Stimulated activated CD4-positive, alpha-beta T cell treated with anti-CD3 and anti-CD28 coated beads, Interleukin-2, amount 100 ng/mL, for 4 hours (primary cell): Measurements from ENCODE around the gene TNP2.

Experiments used
- DNase-seq: peaks from one replicate; pipeline ENCODE4 v3.0.0-alpha.2; 2020; ENCODE audit warnings: low read depth

The TNP2 gene

DNA sequence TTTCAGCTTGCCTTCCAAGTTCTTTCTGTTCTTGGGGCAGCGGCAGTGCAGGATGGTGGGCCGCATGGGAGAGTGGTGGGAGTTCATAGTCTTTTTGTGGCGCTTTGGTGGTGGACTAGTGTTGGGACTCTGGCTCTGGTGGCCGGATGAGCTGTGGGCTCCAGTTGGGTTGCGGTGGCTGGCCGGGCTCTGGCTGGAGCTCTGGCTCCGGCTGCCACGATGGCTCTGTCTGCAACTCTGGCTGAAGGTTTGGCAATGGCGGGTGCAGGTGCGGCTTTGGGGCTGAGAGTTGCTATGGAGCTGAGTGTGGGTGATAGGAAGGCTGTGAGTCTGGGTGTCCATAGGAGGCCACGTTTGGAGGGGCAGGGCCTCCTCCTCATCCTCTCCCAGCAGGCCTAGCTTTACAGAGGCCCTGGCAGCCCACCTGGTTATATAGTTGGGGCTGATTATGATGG is at the start of gene TNP2:
Gene TNP2 (minus strand): TSS at position 405 of the 455 bp plus-strand sequence. CDS start 63 bp downstream, at position 342.
- DNase-seq, result no peak

DNA sequence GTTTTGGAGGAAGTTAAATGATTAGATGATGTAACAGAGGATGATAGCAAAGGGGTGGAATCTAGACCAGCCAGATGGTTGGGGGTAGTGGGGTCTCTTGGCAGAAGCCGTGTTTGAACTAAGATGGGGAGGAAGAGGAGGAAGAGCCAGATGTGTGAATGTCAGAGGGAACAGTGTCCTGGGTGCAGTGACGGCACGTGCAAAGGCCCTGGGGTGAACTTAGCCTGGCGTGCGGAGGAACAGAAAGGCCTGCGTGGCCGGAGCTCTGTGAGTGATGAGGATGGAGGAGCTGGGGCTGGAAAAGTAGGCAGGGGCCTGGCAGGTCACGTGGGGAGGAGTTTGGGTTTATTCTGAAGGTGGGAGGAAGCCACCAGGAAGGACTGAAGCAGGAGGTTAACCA is 49.7 kb upstream of the TNP2 start:
- no peak for DNase-seq

DNA sequence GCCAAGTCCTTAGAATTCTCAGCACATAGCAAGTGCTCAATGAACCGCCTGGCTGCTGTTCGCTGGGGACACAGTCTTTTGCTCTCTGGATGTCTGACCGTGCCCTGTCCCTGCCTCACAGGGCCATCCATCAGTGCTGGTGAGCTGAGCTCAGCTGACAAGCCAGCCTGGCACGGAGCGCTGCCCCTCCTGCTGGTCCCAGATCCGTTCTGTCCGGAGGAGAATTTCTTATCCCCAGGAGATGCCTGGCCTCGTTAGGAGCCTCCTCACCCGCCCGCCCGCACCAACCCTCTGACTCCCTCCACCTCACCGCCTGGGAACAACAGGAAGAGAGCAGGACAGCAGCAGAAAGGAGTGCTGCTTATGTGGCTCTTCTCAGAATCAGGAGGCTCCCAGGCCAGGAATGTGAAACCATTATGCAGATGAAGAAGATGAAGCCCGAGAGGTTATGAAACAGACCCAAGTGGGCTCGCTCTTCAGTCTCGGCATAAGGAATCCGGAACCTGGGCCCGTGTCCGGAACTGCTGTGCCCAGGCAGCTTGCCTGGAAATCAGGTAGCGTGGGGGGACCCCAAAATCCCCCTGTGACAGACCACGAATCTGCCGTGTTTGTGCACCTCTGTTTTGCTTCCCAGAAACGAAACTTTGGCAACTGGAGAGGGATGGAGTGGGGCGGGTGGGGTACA is 47.3 kb upstream of the TNP2 start:
- DNase-seq, result no peak

DNA sequence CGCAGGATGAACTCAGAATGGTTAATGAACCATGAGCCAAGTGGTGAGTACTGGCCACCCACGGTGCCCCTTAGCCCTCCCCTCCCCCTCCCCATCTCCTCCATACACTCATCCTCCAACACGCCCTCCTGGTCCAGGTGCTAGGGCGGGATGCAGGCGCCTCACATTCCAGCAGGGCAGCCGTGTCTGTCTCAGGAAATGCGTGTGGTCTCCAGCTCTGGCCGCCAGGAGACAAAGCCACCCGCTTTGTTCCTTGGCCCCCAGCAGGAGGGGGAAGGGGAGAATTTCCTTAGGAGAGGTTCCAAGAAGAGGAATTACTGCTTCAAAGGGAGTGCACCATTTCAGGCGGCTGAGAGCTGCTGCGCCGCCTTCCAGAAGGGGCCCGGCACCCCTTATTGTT is 46.4 kb upstream of the TNP2 start:
- no peak for DNase-seq

DNA sequence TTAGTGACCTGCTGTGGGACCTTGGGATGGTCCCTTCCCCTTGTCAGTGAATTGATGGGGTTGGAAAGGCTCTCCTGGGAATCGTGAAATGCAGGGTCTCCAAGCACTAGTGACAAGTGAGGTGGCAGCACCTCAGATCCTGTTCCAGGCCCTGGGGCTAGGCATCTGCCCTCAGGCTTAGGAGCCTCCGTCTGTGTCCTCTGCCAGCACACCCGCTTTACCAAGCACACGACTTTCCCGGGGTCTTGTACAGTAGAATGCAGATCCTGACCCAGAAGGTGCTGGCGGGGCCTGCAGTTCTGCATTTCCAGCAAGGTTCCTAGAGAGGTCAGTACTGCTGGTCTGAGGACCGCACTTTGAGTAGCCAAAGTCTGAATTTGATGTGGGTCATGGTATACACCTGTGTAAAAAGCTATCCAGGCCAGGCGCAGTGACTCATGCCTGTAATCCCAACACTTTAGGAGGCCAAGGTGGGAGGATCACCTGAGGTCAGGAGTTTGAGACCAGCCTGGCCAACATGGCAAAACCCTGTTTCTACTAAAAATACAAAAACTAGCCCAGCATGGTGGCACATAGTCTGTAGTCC is 45.3 kb upstream of the TNP2 start:
- DNase-seq, result no peak

DNA sequence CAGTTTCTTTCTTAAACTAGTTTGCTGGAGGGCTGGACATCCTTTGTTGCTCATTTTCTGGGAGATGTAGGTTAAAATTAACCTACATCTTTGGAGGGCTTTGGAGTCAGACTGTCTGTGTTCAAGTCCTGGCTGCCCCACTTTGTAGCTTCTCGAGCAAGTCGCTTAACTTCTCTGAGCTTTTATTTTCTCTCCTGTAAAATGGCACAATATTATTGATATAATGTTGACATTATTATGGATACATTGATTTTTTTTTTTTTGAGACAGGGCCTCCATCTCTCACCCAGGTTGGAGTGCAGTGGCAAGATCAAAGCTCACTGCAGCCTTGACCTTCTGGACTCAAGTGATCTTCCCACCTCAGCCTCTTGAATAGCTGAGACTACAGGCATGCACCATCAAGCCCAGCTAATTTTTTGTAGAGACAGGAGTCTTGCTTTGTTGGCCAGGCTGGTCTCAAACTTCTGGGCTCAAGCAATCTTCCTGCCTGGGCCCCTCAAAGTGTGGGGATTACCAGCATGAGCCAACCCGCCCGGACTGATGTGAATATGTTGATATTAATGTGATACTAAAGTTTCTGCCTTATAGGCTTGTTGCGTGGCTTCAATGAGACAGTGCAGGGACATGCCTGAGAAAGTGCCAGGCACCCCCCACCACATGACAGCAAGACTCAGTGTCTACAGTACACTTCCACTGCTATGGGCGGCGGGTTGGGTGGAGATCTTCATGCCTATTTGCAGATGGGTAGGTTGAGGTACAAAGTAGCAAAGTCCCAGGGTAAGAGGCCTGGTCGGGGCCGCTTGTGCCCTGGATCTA is 44.6 kb upstream of the TNP2 start:
- DNase-seq, result no peak

DNA sequence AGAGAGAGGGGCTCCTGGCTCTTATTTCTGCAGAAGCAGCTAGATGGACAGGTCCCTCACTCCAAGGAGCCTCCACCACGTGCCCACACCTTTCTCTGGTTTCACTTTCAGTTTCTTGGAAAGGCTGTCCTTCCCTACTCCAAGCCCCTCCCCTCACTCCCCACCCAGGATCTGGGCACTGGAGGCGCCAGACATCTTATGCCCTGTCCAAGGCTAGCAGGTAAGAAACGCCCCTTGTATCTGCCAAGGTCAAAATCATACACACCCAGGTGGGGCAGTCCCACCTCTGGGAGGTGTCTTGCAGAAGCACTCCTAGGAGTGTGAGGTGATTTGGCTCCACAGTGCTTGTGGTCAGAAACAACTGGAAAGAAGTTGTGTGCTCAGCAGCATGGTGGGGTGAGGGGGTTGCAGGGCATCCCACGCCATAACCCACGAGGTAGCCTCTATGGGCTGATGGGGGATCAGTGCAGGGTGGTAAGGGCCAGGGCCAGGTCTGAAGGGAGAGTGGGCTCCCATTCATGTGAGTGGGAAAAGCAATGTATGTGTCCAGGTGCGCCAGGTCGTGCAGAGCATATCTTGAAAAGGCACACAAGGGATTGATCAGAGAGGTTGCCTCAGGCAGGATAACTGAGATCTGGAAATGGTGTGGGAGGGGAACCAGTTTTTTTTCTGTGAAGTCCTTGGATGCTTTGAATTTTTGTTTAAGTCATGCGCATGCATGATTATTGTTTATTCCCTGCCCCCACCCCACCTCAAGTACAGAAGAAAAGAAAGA is 43.8 kb upstream of the TNP2 start:
- peak; percentile 24 for DNase-seq

DNA sequence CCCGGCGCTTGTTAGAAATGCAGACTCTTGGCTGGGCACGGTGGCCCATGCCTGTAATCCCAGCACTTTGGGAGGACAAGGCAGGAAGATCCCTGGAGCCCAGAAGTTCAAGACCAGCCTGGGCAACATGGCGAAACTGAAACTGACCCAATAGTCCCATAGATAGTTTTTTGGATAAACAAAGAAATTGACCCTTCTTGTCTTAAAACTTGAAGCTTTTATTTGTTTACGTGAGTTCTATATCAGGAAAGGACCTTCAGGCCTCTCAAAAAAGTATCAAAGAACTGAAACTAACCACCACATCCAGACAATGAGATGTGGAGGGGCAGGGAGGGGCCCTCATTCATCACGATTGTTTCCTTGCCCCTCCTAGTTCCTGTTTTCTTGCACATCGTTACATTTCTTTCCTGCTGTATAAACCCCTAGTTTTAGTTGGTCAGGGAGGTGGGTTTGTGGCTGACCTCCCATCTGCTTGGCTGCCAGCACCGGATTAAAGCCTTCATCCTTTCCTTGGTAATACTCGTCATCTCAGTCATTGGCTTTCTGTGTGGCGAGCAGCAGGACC is 42.0 kb upstream of the TNP2 start:
- no peak for DNase-seq

DNA sequence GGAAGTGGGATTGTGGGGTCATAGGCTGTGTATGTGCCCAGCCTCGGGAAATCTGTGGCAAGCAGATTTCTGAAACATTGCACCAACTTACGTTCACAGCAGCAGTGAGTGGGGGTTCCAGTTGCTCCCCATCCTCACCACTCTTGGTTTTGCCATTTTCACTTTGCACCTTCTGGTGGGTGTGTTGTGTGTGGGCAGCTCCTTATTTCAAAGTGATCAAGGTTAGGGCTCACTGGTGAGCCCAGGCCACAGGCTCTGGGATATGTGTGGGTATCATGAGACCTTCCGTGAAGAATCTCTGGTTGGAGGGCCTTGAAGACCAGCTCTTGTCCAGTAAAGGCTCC is 41.5 kb upstream of the TNP2 start:
- no peak for DNase-seq

DNA sequence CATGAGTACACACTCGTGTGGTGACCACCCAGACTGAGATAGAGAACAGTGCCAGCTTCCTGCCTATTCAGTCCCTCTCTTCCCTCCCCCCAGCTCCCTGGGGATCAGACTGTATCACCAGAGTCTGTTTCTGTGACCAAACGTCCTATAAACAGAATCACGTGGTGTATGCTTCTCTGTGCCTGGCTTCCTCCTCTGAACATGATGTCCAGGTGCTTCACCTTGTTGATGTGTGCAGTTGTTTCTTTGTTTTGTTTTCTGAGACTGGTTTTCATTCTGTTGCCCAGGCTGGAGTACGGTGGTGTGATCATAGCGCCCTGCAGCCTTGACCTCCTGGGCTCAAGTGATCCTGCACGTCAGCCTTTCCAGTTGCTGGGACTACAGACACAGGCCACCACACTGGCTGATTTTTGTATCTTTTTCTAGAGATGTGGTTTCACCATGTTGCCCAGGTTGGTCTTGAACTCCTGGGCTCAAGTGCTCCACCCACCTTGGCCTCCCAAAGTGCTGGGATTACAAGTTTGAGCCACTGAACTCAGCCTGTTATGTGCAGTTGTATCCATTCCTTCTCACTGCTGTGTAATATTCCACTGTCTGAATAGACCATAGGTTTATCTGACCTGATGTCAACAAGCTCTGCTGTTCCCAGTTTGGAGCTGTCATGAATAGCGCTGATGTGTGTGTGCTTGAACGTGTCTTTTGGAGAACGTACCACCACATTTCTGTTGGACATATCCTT is 40.9 kb upstream of the TNP2 start:
- no peak for DNase-seq

DNA sequence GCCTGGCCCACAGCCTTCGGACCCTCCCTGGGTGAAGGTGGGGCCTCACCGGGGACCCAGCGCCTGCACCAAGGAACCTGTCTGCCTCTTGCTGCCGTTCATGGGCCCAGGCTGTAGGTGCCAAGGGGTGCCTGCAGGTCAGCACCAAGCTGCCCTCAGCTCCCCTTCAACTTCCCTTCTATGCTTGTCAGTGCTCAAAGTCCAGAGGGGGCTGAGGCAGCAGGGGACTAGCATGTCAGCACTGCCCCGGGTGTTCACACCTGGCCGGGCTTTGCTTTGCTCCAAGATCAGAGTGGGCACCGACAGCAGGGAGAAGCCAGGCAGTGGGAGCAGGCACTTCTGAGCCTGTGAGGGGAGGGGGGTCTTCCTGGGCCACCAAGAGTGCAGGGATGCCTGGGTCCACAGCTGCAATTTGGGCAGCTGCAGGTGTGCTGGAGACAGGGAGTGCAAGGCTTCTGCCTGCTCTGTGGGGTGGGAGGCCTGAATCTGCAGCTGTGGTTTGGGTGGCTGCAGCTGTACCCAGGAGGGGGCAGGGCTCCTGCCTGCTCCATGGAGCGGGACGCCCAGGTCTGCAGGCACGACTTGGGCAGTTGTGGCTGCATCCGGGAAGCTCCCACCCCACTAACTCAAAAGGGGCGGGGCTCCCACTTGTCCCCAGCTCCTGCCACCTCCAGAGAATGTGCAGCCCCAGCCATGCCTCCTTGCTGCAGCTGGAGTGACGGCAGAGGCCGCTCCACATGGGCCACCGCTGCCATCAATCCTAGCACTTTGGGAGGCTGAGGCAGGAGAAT is 39.6 kb upstream of the TNP2 start:
- no peak for DNase-seq

DNA sequence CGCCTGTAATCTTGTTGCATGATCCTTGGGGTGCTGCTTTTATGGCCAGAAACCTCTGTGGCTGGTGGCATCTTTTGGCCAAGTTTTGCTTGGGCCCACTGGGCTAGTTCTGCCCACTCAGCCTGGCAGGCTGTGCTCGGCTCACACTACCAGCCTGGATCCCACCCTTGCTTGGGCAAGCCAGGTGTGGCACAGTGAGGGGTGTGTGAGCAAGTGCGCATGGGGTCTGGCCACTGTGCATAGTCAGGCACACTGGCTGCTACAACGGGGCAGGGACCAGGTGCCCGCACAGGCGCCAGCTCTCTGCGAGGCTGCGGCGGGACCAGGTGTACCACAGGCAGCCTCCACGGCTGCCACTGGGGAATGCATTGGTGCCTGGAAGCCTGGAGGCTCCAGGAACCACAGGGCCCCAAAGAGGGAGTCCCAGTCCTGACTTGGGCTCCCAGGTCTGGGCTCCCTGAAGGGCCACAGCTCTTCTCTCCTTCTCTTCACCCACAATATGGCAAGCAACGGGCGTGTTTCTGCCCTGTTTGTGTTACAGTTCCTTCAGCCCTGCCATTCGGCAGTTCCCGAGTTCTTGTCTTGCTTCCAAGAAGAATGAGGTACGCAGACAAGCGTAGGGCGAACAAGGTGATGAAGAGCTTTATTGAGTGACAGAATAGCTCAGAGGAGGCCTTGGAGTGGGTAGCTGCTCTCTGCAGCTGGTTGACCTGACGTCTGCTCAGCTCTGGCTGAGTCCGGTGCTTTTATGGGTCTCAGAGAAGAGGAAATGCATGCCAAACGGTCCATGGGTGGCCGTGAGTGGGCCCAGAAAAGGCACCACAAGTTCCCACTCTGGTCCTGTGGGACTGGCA is 38.7 kb upstream of the TNP2 start:
- no peak for DNase-seq

DNA sequence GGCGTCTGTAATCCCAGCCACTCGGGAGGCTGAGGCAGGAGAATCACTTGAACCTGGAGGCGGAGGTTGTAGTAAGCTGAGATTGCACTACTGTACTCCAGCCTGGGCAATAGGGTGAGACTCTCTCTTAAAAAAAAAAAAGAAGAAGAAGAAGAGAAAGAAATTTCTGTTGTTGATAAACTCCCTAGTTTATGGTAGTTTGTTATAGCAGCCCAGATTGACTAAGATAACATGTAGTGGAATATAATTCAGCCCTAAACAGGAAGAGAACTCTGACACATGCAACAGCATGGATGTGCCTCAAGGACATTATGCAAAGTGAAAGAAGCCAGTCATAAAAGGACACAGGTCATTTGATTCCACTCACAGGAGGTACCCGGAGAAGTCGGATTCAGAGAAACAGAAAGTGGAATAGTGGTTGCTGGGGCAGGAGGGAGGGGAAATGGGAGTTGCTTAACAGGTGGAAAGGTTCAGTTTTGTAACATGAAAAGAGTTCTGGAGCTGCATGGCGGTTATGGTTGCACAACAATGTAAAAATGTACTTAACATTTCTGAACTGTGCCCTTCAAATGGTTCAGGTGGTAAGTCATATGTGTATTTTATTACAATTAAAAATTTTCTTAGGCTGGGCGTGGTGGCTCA is 38.0 kb upstream of the TNP2 start:
- no peak for DNase-seq

DNA sequence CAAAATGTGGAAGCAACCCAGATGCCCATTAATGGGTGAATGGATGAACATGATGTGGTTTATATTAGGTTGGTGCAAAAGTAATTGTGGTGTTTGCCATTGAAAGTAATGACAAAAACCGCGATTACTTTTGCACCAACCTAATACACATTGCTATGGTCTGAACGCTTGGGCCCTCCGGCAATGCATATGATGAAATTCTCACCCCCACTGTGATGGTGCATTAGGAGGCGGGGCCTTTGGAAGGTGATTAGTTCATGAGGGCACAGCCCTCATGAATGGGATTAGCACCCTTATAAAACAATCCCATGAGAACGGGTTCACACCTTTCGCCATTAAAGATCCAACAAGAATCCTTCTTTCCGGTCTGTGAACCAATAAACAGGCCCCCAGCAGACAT is 37.3 kb upstream of the TNP2 start:
- DNase-seq, result no peak

DNA sequence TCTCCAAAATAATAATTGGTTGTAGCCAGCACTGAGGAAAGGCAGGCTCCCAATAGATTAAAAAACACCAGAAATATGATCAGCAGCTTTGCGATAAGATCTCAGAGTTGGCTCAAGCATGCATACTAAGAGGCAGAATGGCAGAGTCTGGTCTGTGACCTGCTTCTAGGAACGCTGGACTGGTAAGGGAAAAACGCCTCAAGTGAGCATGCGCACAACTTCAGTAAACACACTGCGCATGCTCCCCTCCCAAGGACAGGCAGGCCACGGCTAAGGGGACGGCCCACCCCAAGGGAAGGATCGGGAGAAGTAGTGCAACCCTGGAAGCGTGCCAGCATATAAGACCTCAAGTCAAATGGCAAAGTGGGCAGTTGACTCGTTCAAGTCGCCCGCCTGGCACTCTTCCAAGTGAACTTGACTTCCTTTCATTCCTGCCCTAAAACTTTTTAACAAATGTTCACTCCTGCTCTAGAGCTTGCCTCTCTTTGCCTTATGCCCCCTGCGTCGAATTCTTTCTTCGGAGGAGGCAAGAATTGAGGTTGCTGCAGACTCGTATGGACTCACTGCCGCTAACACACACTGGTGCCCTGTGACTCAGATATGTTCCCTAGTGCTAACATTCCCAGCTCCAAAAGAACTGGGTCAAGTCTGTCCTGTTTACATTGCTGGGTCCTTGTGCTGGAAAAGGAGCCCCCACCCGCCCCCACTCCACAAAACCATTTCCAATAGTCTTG is 34.4 kb upstream of the TNP2 start:
- no peak for DNase-seq

DNA sequence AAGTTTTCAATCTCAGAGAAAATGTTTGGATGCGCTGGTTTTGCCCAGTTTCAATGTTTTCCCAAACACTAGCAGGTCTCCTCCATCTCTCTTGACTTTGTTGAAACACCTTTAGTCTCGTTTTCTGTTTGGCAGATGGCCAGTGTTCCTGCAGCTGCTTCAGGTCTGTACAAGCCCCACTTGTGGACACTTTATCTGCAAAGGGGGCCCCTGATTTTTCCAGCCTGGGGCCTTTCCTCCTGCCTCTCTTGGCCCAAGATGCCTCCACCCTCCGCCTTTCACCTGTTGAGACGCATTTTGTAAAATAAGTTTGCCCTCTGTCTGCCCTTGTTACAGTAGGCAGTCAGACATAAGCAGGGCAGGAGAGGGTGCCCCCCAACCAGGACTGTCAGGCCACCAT is 33.9 kb upstream of the TNP2 start:
- DNase-seq, result no peak

DNA sequence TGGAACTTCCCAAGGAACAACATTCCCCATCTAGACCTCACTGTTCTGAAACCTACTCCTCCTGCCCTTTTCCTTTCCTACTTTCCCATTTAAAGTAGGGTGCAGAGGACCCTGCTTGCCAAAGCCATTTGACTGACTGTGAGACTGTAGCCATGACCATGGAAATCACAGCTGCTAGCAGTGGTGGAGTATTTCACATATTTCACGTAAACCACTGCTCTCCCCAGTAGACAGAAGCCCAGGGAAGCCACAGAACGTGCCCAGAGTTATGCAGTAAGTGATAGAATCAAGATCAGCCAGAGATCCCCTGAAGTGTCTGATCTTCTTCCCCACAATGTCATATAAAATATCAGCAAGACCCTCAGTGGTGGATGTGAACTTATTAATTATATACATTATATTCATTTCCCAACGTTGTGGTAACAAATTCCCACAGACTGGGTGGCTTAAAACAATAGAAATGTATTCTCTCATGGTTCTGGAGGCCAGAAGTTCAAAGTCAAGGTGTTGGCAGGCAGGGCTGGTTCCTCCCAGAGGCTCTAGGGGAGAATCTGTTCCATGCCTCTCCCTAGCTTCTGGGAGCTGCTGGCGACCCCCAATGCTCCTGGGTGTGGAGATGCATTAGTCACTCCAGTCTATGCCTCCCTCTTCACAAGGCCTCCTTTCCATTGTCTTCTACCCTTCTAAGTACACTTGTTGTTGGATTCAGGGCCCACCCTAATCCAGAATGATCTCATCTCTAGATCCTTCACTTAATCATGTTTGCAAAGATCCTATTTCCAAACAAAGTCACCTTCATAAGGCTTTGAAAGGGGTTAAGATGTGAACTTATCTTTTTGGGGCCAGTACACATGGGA is 32.7 kb upstream of the TNP2 start:
- no peak for DNase-seq

DNA sequence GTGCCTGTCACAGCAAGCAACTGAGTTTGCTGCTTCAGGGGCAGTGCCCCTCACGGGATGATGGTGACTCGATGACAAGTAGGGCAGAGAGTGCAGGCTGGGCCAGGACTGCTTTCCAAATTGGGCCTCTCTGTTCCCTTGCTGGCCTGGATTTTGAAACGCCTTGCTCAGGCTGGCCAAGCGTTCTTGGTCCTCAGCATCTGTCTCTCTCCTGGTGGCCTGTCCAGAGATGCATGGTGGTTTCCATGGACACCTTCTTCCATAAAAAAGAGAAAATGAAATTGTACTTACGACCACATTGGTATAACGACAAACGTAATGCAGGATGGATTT is 31.4 kb upstream of the TNP2 start:
- DNase-seq, result no peak
